Activated gamma-delta T cell treated with anti-CD3 and anti-CD28 coated beads, Interleukin-2, amount 50 U/mL, for 16 hours (primary cell): ENCODE data around the gene FAM72A.
"Not testable (repeated sequence)": the region's sequence is repeated elsewhere in the genome, so short reads cannot be mapped to it uniquely, and the experiment has no call there.

Experiments used
- DNase-seq: peaks from one replicate; pipeline ENCODE4 v3.0.0-alpha.2; 2020; ENCODE audit warnings: low read depth

Gene FAM72A

DNA sequence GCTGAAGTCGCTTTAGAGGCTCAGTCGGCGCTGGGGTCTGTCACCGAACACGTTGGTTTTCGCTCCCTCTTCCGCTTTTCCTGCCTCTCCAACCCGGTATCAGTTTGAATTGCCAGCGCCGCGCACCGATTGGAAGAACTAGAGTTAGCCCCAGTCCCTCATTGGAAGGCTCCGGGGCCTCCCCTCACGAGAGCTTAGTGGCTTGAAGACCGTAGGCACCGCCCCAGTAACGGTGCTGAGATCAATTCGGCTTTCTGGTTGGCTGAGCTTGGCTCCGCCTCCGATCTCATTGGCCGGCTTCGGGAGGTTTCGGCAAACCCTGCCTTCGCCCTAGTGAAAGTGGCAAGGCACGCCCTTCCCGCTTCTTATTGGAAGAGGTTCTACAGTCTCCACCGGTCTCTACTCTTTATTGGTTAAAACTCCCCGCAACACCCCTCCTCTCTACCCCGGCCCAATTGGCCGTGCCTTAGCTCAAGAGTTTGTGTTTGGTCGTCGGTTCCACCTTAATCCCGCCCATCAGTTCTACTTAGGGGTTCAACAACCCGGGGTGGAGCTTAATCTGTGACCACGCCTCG lies at the start of gene FAM72A:
Gene FAM72A (minus strand): TSS at position 51 of the 575 bp plus-strand sequence. CDS start 814 bp downstream, outside the sequence.
- peak; percentile 93 for DNase-seq

DNA sequence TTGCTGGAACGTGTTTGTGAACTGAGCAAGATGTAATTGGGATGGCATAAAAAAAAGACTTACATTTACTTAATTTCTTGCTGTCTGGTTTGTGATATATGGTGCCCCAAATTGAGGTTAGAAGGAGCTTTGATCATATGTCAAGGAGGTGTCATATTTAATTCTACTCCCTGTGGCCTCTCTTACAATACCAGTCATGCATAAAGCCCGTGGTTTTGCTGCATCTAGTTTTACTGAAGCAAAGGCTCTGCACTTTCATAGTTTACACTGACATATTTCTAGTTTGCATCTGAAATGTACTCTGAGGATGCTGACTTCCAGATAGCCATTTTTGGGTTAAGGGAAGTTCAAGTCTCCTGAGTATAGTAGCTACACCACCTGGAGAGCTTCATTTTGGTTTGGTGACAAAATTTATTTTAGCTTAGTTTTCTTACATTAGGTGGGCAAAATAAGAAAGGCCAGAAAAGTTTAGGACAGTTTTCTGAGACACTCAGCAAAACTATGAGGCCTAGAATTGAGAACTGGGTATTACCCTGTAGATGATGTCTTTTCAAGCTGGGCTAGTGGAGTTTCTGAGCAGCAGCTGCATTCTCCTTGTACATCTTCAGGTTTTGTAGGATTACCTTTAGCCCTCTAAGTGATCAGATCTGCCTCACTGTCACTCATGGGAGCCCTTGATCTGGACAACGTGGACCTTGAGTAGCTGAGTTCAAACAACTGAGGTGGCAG lies 48.5 kb upstream of the FAM72A start:
- DNase-seq: not testable (repeated sequence)

DNA sequence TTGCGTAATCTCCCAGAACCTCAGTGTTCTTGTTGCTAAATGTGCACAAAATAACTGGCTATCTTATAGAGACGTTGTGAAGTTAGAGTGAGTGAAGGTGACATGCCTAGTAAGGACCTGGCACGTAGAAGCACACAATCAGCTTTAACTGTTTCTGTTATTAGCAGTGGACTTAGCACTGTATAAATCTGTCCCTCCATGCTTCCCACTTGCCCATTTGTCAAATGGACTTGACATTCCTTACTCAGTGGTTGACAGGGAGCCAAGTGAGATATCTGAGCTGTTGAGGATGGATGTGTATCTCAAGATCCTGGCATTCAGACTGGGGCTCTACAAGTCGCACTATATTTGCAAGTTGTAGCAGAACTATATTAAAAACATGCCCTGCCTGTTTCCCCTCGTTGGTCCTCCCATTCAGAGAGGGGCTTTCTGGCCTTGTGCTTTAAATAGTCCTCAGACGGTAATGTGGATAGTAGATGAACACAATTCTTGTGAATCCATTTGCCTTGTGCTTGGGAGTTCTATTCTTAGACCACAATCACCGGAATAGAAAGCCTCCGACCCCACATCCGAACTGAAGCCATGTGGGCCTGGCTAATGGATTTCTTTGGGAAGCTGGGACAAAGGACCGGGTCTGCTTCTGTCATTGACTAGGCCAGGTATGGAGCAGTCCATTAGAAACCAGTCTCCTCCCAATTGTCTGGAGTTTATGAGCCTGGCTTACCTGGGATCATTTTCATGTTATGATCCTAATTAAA lies 43.7 kb upstream of the FAM72A start:
- not testable (repeated sequence) for DNase-seq

DNA sequence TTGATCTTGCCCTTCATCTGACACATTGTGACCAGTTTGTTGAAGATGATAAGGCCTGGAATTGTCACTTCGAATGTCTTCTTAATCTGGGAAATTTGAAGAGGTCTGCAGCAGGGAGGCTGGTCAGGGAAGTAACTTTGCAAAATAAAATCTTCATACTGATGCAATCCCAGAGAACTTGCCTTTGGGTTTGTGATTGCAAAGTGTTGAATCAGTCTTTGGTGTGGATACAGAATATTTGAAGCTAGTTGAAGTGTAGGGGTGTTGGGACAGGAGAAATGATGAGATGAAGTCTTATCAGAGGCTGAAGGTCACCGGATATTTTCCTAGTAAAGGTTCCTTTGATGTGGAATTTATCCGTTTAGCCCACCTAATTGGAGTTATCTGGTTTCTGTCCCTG lies 42.8 kb upstream of the FAM72A start:
- not testable (repeated sequence) for DNase-seq

DNA sequence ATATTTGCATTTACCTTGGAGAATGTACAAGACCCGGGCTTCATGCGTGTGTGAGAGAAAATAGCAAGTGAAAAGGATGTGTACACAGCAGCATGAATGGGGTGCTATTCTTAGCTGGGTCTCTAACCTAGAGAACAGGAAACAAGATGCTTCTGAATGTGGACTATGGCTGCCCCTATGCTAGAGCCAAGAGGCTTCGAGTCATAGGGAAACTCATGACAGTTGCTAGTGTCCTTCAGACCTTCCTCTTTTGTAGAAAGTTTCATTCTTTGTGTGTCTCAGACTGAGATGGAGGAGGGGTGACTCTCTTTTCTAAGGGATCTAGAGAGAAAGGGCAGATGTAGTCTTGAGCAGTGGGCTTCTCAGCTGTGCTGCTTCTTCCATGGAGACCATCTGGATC lies 40.7 kb upstream of the FAM72A start:
- DNase-seq: not testable (repeated sequence)

DNA sequence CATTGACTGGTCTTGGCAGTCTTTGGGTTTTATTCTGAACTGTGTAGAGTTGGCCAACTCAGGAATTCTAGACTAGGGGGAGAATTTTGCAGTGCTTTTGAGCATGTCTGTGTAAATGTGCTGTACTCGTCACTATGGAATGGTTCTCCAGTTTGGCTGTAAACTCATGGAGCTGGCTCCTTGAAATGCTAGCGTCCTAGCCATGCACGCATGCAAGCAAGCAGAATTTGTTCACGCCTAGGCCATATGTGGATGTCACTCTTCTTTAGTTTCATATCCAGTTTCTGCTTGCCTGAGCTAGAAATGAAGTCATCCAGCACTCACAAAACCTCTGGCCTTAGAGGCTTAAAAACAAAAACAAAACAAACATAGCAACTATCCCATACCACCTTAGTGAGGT lies 37.6 kb upstream of the FAM72A start:
- DNase-seq: not testable (repeated sequence)

DNA sequence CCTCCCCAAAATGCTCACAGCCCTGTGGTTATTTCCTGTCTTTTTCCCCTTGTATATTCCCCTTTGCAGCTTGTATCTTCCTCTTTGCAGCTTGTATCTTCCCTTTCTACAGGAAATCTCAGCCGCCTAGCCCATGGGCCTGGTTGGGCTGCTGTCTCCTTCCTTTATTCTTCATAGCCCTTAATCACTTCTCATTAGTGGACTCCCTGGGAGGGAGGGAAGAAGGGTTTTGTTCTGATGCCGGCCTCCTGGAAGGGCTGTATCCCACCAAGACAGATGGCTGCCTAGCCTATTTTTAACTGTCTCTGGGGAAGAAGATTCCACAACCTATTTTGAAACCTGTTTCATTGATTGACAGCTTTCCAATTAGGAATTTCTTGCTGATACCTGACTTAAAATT lies 32.6 kb upstream of the FAM72A start:
- DNase-seq: not testable (repeated sequence)

DNA sequence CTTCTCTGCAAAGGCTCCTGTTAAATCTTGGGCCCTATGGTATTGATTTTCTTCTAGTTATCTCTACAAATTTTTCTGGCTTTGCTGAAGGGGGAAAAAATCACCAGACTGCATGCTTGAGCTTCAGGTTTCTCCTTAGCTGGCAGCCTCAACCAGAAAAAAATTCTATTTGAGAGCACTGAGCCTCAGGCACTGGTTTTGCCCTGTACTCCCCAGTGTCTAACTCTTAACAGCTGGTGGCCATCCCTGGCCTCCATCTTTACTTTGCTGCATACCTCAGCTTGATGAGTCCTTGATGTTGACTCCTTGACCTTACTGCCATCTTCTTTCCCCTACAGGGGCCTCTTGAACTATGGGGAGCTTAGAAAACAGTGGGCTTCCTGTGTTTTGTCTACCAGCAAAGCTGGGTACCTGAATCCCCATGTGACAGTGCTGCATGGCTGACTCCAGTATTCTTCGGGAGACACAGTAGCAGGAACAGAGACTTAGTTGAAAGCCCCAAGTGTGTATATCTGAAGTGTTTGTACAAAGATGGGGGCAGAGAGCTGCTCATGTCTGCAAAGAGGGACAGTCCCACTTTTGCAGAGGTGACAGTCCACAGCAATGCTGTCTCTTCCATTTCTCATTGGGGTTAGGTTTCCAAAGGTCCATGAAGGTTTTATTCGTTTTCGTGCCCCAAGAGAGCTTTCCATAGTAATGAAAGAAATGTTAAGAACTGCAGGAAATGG lies 31.7 kb upstream of the FAM72A start:
- not testable (repeated sequence) for DNase-seq

DNA sequence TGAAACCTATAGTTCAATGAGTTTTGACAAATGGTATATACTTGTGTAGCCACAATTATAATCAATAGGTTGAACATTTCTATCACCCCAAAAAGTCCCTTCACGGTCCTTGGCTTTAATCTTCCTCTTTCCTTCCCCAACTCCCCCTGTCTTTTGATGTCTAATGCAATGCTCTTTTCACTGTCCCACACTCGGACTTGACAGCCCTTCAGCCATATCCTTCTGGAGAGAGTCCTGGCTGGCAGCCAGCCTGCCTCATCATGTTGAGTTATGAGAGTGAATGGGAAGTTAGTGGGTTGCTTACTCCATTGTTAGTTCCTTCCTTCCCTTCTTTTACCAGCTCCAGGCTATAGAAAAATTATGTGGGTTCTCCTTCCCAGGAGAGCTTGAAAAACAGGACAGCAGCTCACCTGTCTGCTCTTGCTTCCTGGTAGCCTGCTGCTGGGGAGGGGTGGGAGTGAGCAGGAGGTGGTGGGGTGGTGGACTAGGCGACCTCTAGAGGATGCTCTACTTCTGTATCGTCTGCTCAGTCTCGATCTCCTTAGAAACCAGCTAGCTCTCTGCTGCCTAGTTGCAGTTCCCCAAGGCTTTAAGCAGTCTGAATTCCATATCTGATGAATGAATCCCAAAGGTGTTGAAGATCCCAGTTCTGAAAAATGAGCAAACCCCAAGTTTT lies 30.5 kb upstream of the FAM72A start:
- DNase-seq: not testable (repeated sequence)

DNA sequence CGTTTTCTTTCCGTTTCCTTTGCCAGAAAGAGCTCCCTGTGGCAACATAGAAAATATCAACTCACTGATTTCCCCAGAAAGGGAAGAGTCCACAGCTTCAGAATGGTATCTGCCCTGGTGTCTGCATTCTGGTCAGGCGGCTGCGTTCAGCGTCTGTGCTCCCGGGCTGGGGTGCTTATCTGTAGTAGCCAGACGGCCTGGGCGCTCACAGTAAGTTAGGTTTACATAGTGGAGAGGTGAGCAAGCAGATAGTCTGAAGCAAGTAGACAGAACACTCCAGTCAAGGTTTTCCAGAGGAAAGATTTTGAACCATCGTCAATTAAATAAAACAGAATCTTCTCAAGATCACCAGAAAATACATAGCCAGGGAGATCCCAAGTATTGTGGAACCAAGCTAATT lies 29.4 kb upstream of the FAM72A start:
- not testable (repeated sequence) for DNase-seq

DNA sequence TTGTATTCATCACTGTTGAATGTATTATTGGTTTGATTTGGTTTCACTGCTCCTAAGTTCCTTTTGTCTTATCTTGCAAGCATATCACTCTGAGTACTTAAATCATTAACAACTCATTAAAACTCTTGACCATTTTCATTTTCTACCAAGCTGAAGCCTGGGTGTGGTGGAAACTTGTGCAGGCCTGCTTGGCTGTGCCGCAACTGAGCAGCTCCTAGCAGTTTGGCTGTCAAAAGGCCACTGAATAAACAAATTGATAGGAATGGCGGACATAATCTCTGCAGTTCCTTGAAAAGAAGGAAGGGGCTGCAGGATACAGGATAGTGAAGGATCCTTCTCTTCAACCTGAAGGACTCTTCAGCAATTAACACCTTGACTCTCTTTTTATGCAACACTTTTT lies 26.6 kb upstream of the FAM72A start:
- not testable (repeated sequence) for DNase-seq

DNA sequence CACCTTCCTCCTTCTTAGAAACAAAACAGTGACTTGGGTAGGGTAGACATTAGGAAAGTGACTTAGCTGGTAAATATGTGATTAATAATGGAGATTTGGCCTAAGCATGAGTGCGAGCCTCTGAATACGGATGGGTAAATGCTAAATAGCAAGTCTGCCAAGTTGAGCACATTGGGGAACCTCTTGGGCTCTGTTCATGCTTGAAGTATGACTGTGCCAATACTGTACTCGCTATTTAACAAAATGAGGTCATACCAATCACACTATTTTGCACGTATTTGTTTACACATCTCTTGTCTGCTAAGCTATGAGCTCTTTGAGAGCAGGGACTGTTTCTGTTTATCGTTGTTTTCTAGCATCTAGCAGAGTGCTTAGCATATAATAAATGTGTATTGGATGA lies 24.2 kb upstream of the FAM72A start:
- not testable (repeated sequence) for DNase-seq

DNA sequence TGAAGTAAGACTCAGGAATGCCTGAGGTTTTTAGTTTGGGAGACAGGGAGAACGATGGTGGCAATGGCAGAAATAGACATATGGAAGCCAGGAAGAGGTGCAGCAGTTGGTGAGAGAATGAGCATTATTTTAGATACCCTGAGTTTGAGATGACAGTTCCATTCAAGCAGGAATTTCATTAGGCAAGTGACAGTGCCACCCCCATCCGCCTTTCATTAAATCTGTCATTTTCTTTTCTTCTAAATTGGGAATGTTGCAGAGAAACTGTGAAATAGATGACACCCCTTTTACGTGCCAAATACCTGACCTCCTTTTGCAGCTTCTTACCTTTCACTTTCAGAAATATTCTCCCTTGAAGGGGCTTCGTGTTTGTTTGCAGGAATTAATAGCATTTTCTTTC lies 22.7 kb upstream of the FAM72A start:
- DNase-seq: not testable (repeated sequence)

DNA sequence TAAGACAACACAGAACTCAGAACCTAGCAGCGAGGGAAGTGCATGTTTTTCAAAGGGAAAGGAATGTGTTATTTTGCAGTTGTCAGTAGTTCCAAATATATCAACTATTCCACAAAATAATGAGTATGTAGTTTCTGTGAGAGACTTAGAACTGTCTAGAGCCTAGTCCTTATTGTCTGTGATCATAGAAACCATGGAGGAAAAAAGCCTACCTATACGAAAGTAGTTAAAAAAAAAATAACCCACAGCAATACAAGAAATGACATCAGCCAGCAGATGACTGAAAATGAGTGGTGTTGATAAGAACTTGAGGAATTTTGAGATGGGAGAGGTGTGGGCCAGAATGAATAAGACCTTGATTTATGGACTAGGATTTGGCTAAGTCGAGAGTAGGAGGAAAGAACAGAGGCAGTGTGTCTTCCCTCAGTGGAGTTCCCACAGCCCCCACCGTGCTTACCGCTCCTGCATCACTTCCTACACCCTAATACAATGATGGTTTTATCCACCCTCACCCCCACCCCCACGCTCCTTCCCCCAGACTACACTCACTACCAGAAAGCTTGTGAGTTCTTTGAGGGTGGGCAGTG lies 21.6 kb upstream of the FAM72A start:
- DNase-seq: not testable (repeated sequence)

DNA sequence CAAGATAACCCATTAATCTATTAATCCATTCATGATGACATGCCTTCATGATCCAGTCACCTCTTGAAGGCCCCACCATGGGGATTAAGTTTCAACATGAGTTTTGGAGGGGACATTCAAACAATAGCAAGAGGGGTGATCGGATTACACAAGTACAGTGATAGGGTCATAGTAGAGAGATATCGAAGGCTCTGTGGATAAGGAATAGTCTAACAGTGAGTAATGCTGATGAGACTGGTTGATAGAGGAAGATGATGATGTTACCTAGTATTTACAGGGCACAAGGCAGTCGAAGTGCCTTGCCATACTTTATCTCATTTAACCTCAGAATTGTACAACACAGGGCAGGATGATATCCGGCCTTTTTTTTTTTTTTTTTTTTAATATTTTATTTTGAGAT lies 18.9 kb upstream of the FAM72A start:
- DNase-seq: not testable (repeated sequence)

DNA sequence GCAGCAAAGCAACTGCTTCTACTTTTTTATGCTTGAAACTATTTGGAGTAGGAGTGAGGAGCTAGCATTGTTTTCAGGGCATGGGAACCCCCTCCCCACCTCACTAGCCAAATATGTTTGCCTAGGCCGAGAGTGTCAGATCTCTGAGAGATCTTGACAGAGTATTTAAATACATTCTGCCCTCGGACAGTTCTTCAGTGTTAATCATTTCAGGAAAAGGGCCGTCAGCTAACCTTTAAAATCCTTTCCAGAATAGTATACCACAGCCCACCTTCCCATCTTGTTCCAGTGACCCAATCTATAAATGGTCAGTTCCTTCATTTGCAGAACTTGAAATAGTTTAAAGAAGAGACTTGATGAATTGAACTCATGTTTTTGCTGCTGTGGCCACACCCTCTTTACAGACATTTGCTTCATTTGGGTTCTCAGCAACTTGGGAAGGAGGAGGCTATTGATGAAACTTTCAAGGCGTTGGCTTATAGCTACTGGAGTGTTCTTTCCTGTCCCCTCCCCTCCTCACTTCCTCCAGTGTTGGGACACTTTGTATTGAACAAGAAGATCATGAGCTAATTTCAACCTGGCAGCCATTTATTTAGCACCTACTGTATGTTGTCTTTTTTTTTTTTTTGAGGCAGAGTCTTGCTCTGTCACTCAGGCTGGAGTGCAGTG lies 17.8 kb upstream of the FAM72A start:
- DNase-seq: not testable (repeated sequence)

DNA sequence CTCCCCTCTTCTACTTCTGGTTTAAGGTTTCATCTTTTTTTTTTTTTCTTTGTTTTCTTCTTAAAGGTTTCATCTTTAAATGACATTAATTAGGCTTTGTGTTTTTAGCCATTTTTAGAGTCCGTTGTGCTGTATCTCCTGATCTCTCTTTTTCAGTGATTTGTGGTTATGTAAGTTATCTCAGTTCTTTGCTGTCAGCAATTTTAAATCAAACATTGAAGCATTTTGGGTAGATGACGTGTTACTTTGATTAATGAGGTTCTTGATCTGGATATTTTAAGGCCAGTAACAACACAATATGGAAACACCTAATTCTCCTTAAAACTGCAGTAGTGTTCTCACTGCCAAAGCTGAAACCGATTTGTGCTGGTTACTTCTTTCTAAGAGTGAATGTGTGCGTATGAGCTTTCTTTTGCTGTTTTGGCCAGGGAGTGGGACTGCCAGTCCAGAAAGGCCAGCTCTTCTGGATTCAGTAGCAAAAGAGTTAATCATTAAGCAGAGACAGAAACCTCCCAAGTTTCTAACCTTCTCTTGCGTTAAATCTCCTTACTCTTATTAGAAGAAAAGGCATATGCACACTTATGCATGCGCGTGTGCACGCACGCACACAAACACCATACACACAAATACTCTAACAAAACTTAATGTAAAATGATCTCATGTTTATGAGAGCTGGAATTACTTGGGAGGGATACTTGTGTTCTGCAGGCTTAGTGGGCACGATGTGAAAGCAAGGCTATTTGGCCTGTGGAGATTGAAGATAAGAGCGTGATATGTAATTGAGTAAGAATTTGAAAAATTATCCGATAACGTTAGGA lies 17.1 kb upstream of the FAM72A start:
- not testable (repeated sequence) for DNase-seq

DNA sequence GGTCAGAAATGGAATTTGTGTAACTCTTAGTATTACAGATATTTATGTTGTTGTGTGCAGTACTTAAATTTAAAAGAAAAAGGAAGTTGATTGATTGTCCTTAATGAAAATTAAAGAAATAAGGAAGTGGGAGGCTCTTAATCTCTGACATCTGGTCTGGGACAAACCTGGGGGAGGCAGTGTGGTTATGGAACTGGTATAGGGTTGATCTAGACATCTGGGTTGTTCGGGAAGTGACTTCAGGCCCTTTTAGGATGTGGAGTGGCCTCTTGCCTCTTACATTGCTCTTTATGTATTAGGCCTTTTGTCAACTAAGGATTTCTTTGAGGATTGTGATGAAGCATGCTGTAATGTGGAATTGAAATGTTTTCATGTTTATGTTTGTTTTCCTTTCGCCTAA lies 16.1 kb upstream of the FAM72A start:
- DNase-seq: not testable (repeated sequence)

DNA sequence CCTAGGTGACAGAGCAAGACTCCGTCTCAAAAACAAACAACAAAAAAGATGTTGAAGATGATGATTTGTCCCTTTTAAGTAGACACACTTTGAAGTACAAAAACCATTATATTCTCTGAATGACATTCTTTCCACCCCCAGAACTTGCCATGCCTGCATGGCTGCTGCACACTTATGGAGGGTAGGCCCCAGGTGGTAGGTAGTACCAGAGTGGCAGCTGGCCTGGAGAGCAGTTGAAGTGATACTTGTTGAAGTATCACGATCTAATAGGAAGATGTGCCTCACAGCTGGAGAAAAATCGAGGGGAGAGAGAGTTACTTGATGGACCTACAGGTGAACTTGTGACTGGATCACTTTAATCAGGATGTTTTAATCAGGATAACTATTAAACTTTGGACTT lies 15.6 kb upstream of the FAM72A start:
- not testable (repeated sequence) for DNase-seq
